ENCODE results near the gene ZG16B.

The ZG16B gene

DNA sequence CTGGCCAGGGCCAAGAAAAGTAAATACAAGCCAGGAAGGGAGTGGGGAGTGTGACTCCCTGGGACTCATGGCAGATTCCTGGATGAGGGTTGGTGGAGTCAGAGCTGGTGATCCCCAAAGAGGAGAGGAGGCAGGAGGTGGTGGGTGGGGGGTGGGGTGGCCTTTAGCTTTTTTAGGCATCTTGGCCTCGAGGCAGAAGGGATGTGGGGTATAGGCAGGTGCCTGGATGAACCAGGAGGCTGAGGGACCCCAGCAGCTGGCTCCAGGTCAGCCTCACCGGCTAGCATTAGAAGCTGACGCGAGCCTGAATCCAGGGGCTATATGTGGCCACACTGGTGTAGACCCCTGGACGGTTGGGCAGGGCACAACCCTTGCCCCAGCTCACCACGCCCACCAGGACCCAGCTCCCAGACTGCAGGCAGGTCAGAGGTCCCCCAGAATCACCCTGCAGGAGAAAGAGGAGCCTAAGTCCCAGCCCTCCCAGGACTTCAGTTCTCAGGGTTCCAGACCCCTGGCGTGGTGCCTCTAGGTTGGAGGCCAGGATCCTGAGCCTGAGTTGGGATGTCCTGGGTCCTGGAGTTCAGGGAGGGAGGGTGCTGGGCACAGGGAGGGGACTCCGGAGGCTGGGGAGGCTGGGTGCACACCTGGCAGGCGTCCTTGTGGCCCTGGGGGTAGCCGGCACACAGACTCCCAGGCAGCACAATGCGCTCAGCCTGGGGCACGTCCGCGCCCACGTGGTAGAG, 45.6 kb upstream of the ZG16B start:
- no peaks in the 10 kb centered on the region for H3K79me2 ChIP-seq (ENCODE audit: low read length)
- no peak overlapping the region for H3K4me3 ChIP-seq (ENCODE audit: low read length)
- no peak overlapping the region for H3K4me2 ChIP-seq (ENCODE audit: low read length)
- H3K27ac ChIP-seq (ENCODE audit: low read length), result no peak overlapping the region
- H3K36me3 ChIP-seq (replicated peaks; ENCODE audit: low read depth, low read length), result no peaks in the 10 kb centered on the region
- no peaks in the 10 kb centered on the region for H3K9me3 ChIP-seq (ENCODE audit: insufficient read depth, low read length)
- TF ChIP-seq EZH2phosphoT487 (IDR thresholded peaks at IDR 0.05; ENCODE audit: low read depth), result no peak
- TF ChIP-seq, protein P1, sequence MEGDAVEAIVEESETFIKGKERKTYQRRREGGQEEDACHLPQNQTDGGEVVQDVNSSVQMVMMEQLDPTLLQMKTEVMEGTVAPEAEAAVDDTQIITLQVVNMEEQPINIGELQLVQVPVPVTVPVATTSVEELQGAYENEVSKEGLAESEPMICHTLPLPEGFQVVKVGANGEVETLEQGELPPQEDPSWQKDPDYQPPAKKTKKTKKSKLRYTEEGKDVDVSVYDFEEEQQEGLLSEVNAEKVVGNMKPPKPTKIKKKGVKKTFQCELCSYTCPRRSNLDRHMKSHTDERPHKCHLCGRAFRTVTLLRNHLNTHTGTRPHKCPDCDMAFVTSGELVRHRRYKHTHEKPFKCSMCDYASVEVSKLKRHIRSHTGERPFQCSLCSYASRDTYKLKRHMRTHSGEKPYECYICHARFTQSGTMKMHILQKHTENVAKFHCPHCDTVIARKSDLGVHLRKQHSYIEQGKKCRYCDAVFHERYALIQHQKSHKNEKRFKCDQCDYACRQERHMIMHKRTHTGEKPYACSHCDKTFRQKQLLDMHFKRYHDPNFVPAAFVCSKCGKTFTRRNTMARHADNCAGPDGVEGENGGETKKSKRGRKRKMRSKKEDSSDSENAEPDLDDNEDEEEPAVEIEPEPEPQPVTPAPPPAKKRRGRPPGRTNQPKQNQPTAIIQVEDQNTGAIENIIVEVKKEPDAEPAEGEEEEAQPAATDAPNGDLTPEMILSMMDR (IDR thresholded peaks at IDR 0.05; ENCODE audit: low read depth, low read length), result no peak
- H3K4me1 ChIP-seq (ENCODE audit: low read length), result no peaks in the 10 kb centered on the region
- no peak overlapping the region for H2AFZ ChIP-seq (ENCODE audit: low read depth, low read length)
- H3K27me3 ChIP-seq (ENCODE audit: low read depth, low read length), result no peaks in the 10 kb centered on the region
- H4K20me1 ChIP-seq (ENCODE audit: insufficient read depth, low read length), result no peaks in the 10 kb centered on the region
- H3K9ac ChIP-seq (ENCODE audit: low read length), result no peak overlapping the region

DNA sequence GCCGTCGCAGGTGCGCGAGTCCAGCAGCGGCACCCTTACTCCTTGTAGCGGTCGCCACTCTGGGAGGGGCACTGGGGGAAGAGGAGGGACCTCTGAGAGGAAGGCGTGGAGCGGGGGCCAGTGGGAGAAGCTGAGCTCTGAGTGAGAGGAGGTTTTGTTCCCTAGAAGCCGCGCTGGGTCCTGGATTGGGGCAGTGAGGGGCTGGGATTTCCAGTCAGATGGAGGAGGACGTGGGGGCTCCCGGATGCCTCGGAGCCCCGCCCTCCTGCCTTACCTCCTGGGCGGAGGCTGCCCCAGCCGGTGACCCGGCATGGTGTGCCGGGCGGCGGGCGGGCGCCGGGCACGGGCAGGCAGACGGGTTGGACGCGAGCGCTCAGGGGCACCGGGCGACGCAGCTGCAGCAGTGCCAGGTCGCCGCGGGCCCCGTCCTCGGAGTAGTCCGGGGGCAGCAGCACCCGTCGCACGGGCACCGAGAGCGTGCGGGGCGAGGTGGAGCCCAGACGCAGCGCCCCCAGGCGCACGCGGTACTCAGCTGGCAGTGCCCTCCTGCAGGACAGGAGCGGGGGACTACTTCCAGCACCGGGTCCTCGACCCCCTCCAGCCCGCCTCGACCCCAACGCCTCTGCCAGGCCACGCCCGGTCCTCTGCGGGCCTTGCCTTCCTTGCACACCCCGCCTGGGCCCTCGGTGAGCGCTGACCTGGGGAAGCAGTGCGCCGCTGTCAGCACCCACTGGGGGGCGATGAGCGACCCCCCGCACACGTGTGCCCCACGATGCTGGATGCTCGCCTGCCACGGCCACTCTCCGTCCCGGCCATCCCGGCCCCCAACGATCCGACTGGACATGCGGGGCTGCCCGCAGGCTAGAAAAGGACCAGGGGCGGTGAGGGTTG, 44.8 kb upstream of the ZG16B start:
- Histone ChIP-seq H3K4me3 (ENCODE audit: low read length) (no peak overlapping the region), H3K79me2 (ENCODE audit: low read length) (no peaks in the 10 kb centered on the region), H3K9me3 (ENCODE audit: insufficient read depth, low read length) (no peaks in the 10 kb centered on the region), H3K9ac (ENCODE audit: low read length) (no peak overlapping the region), H3K4me1 (ENCODE audit: low read length) (no peaks in the 10 kb centered on the region), H3K36me3 (replicated peaks; ENCODE audit: low read depth, low read length) (no peaks in the 10 kb centered on the region), H2AFZ (ENCODE audit: low read depth, low read length) (no peak overlapping the region), H3K27ac (ENCODE audit: low read length) (no peak overlapping the region), H4K20me1 (ENCODE audit: insufficient read depth, low read length) (no peaks in the 10 kb centered on the region), H3K27me3 (ENCODE audit: low read depth, low read length) (no peaks in the 10 kb centered on the region), H3K4me2 (ENCODE audit: low read length) (no peak overlapping the region)
- TF ChIP-seq EZH2phosphoT487 (IDR thresholded peaks at IDR 0.05; ENCODE audit: low read depth), result no peak
- TF ChIP-seq, protein P1 (IDR thresholded peaks at IDR 0.05; ENCODE audit: low read depth, low read length), result 0 out of 2 replicates have a peak, but pooled peaks have one; percentile 8

DNA sequence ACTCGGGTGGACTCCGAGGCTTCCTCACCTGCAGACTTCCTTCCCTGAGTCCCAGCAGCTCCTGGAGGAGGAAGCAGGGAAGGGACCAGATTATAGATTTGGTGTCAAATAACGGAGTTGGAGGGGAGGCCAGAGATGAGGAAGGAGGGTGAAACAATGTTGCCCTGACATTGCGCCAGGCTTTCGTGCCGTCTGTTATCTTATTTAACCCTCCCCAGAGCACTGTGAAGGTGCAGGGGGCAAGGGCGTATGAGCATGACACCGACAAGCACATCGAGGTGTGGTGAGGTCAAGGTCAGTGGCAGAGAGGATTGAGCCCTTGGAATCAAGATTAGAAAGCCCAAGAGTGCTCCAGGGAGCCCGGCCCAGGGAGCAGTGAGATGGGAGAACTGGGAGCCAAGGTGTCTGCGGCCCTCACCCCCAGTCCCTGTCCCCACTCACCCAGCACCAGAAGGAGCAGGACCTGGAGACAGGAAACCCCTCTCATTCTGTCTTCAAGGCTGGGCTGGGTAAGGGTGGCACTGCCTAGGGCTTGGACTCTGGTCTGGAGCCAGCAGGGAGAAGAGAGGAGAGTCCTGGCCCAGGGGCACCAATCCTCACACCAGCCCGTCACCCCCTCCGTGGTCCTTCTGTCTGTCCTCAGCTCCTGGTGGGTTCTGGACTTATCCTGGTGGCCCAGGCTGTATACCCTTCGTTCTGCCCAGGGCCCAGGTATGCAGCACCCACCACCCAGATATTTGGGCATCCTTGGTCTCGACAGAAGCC, 43.9 kb upstream of the ZG16B start:
- no peaks in the 10 kb centered on the region for H3K4me1 ChIP-seq (ENCODE audit: low read length)
- H2AFZ ChIP-seq (ENCODE audit: low read depth, low read length), result no peak overlapping the region
- H3K9me3 ChIP-seq (ENCODE audit: insufficient read depth, low read length), result no peaks in the 10 kb centered on the region
- H3K4me3 ChIP-seq (ENCODE audit: low read length), result no peak overlapping the region
- H3K79me2 ChIP-seq (ENCODE audit: low read length), result no peaks in the 10 kb centered on the region
- H3K27ac ChIP-seq (ENCODE audit: low read length), result no peak overlapping the region
- no peaks in the 10 kb centered on the region for H3K36me3 ChIP-seq (replicated peaks; ENCODE audit: low read depth, low read length)
- H3K27me3 ChIP-seq (ENCODE audit: low read depth, low read length), result 0 out of 2 replicates have a peak, but pooled peaks cover 5% of the 10 kb centered on the region
- no peak for TF ChIP-seq EZH2phosphoT487 (IDR thresholded peaks at IDR 0.05; ENCODE audit: low read depth)
- TF ChIP-seq, protein P1 (IDR thresholded peaks at IDR 0.05; ENCODE audit: low read depth, low read length), result no peak
- no peak overlapping the region for H3K9ac ChIP-seq (ENCODE audit: low read length)
- no peaks in the 10 kb centered on the region for H4K20me1 ChIP-seq (ENCODE audit: insufficient read depth, low read length)
- no peak overlapping the region for H3K4me2 ChIP-seq (ENCODE audit: low read length)
